ENCODE results near the gene ATP9A. TPM values are rescaled to one million over a fixed set of nuclear protein-coding genes. Genes with fewer than 3 reads are reported as not detected.

Gene ATP9A
- total RNA-seq, 2 experiments from 2014 or later, result 0.11 to 0.19 TPM

DNA sequence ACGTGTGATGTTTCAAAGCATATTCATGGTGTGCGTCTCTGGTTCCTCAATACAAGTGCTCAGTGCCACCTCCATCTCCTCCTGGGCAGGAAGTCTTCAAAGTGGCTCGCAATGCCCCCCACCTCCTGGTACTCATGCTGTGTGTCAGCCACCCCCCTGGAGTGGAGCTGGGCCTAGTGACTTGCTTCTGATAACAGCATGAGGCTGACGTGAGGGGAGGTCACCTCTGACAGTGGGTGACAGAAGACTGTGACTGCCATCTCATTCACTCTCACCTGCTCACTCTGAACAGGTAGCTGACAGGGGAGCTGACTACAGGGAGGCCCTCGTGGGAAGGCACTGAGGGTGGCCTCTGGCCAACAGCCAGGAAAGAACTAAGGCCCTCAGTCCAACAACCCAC, 133.3 kb downstream of the ATP9A start:
- DNase-seq (no peak), ATAC-seq (ENCODE audit: poor library complexity) (no peak)
- TF ChIP-seq, protein P1, sequence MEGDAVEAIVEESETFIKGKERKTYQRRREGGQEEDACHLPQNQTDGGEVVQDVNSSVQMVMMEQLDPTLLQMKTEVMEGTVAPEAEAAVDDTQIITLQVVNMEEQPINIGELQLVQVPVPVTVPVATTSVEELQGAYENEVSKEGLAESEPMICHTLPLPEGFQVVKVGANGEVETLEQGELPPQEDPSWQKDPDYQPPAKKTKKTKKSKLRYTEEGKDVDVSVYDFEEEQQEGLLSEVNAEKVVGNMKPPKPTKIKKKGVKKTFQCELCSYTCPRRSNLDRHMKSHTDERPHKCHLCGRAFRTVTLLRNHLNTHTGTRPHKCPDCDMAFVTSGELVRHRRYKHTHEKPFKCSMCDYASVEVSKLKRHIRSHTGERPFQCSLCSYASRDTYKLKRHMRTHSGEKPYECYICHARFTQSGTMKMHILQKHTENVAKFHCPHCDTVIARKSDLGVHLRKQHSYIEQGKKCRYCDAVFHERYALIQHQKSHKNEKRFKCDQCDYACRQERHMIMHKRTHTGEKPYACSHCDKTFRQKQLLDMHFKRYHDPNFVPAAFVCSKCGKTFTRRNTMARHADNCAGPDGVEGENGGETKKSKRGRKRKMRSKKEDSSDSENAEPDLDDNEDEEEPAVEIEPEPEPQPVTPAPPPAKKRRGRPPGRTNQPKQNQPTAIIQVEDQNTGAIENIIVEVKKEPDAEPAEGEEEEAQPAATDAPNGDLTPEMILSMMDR (IDR thresholded peaks at IDR 0.05), result no peak
- H3K27ac ChIP-seq (ENCODE audit: low read depth in 1 of 2, low read length in 2 of 2), result no peak overlapping the region
- no peak overlapping the region for H3K4me3 ChIP-seq (ENCODE audit: low read length)
- Mint-ChIP-seq H3K4me3 (no peak overlapping the region), H3K27ac (no peak overlapping the region), H3K9me3 (no peaks in the 10 kb centered on the region), H3K4me1 (ENCODE audit: low read depth) (peaks cover 11% of the 10 kb centered on the region), H3K27me3 (peaks cover 33% of the 10 kb centered on the region), H3K36me3 (ENCODE audit: low read depth) (no peaks in the 10 kb centered on the region)
- peaks cover 11% of the 10 kb centered on the region for H3K4me1 ChIP-seq (ENCODE audit: insufficient read depth, low read length)
- intact Hi-C loops (cut with DNase I, micrococcal nuclease), result no loop called here
- peaks cover 0 to 11% of the 10 kb centered on the region in 2 experiments for H3K27me3 ChIP-seq (ENCODE audit: control insufficient read depth in 1 of 2, insufficient read depth in 2 of 2, low read length in 2 of 2)
- no peaks in the 10 kb centered on the region for H3K36me3 ChIP-seq (ENCODE audit: insufficient read depth, low read length)
- ChIA-PET POLR2A (no interaction called here), CTCF (no interaction called here)
- no peaks in the 10 kb centered on the region for H3K9me3 ChIP-seq (ENCODE audit: control insufficient read depth in 1 of 2, insufficient read depth in 1 of 2, low read length in 2 of 2)

DNA sequence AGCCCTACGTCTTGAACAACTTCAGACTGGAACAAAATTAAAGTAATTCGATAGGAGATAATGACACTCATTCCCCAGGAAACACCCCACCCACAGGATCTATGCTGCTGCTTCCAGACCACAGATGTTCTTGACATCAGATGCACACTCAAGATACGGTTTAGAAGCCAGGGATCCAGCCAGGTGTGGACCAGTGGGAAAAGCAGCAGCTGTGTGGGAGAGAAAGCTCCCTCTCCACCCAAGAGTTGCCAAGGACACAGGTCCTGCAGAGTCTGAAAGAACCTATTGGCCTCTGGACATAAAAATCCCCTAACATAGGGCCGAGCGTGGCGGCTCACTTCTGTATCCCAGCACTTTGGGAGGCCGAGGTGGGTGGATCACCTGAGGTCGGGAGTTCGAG, 133.9 kb downstream of the ATP9A start:
- Histone ChIP-seq H3K4me3 (ENCODE audit: low read length) (no peak overlapping the region), H3K27me3 (ENCODE audit: control insufficient read depth in 1 of 2, insufficient read depth in 2 of 2, low read length in 2 of 2) (peaks cover 0 to 11% of the 10 kb centered on the region in 2 experiments), H3K27ac (ENCODE audit: low read depth in 1 of 2, low read length in 2 of 2) (no peak overlapping the region), H3K9me3 (ENCODE audit: control insufficient read depth in 1 of 2, insufficient read depth in 1 of 2, low read length in 2 of 2) (no peaks in the 10 kb centered on the region), H3K4me1 (ENCODE audit: insufficient read depth, low read length) (peaks cover 11% of the 10 kb centered on the region), H3K36me3 (ENCODE audit: insufficient read depth, low read length) (no peaks in the 10 kb centered on the region)
- H3K4me1 Mint-ChIP-seq (ENCODE audit: low read depth), result peaks cover 11% of the 10 kb centered on the region
- DNase-seq (no peak), ATAC-seq (ENCODE audit: poor library complexity) (no peak)
- no peak overlapping the region for H3K4me3 Mint-ChIP-seq
- H3K9me3 Mint-ChIP-seq, result no peaks in the 10 kb centered on the region
- H3K27me3 Mint-ChIP-seq, result peaks cover 40% of the 10 kb centered on the region
- H3K27ac Mint-ChIP-seq, result no peak overlapping the region
- POLR2A ChIA-PET, result no interaction called here
- no peaks in the 10 kb centered on the region for H3K36me3 Mint-ChIP-seq (ENCODE audit: low read depth)
- intact Hi-C loops (cut with DNase I, micrococcal nuclease), result no loop called here
- CTCF ChIA-PET, result no interaction called here
- TF ChIP-seq, protein P1 (IDR thresholded peaks at IDR 0.05), result no peak

DNA sequence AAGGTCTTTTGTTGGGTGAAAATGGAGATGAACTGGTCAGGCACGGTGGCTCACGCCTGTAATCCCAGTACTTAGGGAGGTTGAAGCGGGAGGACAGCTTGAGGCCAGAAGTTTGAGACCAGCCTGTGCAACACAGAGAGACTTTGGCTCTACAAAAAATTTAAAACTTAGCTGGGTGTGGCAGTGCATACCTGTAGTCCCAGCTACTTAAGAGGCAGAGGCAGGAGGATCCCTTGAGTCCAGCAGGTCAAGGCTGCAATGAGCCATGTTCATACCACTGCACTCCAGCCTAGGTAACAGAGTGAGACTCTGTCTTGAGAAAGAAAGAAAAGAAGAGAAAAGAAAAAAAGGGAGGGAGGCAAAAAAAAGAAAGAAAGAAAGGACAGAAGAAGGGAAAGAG, 134.8 kb downstream of the ATP9A start:
- no peaks in the 10 kb centered on the region for H3K36me3 ChIP-seq (ENCODE audit: insufficient read depth, low read length)
- no peaks in the 10 kb centered on the region for H3K9me3 ChIP-seq (ENCODE audit: control insufficient read depth in 1 of 2, insufficient read depth in 1 of 2, low read length in 2 of 2)
- no peak overlapping the region for H3K4me3 ChIP-seq (ENCODE audit: low read length)
- Mint-ChIP-seq H3K4me1 (ENCODE audit: low read depth) (peaks cover 11% of the 10 kb centered on the region), H3K27ac (no peak overlapping the region), H3K9me3 (no peaks in the 10 kb centered on the region), H3K4me3 (no peak overlapping the region), H3K36me3 (ENCODE audit: low read depth) (no peaks in the 10 kb centered on the region), H3K27me3 (peaks cover 44% of the 10 kb centered on the region)
- ATAC-seq (ENCODE audit: poor library complexity) (no peak), DNase-seq (no peak)
- intact Hi-C loops (cut with DNase I, micrococcal nuclease), result no loop called here
- peaks cover 11% of the 10 kb centered on the region for H3K4me1 ChIP-seq (ENCODE audit: insufficient read depth, low read length)
- no peak overlapping the region for H3K27ac ChIP-seq (ENCODE audit: low read depth in 1 of 2, low read length in 2 of 2)
- POLR2A ChIA-PET, result no interaction called here
- TF ChIP-seq, protein P1 (IDR thresholded peaks at IDR 0.05), result no peak
- CTCF ChIA-PET, result interaction anchor here (0.7 kb wide), 1 partner anchor 12 kb away, joined by 5 read pairs; no protein-coding TSS in a partner anchor
- peaks cover 0 to 10% of the 10 kb centered on the region in 2 experiments for H3K27me3 ChIP-seq (ENCODE audit: control insufficient read depth in 1 of 2, insufficient read depth in 2 of 2, low read length in 2 of 2)

Data from CD4-positive, alpha-beta T cell (primary cell).